HG03025 (cell line): ENCODE data around the gene CASP10.

Experiments used
- ATAC-seq: cut with Tn5 transposase; IDR thresholded peaks from one replicate; pipeline ENCODE4 v1.9.1; 2021; ENCODE audit warnings: mild to moderate bottlenecking, moderate library complexity; ENCODE audit not compliant: unreplicated experiment, low FRiP score

CASP10 gene

DNA sequence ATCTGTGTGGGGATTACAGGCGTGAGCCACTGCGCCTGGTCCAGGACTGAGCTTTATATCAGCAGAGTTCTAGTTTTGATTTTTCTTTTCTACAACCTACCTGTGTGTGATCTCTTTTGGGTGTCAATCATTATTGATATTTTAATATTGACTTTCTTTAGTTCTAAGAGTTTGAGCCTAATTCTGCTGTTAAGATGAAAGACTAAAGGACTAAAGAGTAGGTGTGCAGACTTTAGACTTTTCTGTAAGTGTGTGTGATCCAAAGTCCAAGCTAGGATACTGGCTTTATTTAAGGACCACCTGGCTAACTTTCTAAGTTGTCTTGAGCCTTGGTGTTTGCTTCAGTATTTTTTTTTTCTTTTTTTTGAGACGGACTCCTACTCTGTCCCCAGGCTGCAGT, 12.4 kb downstream of the CASP10 start:
- ATAC-seq = no peak

GRCh38 chr2:201196003-201196402, 13.1 kb downstream of the CASP10 start:
- no peak for ATAC-seq

DNA sequence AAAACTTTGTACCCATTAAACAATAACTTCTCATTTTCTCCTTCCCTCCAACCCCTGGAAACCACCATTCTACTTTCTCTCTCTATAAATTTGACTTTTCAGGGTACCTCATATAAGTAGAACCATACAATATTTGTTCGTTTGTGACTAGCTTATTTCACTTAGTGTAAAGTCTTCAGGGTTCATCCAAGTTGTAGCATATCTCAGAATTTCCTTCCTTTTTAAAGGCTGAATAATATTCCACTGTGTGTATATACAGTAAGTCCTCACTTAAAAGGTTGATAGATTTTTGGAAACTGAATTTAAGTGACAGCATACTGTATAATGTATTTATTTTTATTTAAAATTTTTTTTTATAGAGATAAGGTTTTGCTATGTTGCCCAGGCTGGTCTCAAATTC, 13.9 kb downstream of the CASP10 start:
- ATAC-seq = no peak

- no peak for ATAC-seq
These were observed 14.8 kb downstream of the CASP10 start for GRCh38 chr2:201197781-201198180.

DNA sequence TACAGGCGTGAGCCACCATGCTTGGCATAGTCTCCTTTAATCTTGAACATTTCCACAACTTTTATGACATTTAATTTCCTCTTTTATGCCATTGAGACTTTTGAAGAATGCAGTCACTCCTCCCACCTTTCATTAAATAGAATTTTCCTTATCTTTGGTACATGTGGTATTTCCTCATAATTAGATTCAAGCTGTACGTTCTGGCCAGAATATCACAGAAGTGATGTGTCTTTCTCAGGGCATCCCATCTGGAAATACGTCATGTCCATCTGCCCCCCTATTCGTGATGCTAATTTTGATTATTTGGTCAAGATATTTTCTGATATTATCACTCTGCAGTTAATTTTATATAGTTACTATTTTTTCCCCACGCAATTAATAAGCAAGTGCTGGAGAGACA, 16.9 kb downstream of the CASP10 start:
- no peak for ATAC-seq

GRCh38 chr2:201200345-201200744, 17.4 kb downstream of the CASP10 start:
- no peak for ATAC-seq

DNA sequence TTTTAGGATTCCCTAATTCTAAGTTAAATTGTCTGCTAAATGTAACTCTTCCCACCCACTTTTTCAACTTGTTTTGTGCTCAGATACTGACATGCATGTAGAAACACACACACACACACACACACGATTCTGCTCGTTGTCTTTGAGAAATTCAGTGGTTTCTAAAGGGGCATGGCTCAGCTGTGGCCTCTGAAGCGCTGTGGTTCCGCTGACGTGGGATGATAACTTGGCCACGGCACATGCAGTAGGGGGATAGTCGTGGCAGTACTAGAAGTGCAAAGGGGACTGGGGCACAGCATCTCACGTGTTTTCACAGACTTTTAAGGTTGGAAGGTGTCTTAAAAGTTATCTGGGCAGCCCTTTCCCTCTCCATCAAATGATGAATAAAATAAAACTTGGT, 18.4 kb downstream of the CASP10 start:
- no peak for ATAC-seq

GRCh38 chr2:201203916-201204654, 21.1 kb downstream of the CASP10 start:
- ATAC-seq = no peak

GRCh38 chr2:201204655-201205514, 21.9 kb downstream of the CASP10 start:
- no peak for ATAC-seq

GRCh38 chr2:201205515-201205849, 22.5 kb downstream of the CASP10 start:
- ATAC-seq = no peak

DNA sequence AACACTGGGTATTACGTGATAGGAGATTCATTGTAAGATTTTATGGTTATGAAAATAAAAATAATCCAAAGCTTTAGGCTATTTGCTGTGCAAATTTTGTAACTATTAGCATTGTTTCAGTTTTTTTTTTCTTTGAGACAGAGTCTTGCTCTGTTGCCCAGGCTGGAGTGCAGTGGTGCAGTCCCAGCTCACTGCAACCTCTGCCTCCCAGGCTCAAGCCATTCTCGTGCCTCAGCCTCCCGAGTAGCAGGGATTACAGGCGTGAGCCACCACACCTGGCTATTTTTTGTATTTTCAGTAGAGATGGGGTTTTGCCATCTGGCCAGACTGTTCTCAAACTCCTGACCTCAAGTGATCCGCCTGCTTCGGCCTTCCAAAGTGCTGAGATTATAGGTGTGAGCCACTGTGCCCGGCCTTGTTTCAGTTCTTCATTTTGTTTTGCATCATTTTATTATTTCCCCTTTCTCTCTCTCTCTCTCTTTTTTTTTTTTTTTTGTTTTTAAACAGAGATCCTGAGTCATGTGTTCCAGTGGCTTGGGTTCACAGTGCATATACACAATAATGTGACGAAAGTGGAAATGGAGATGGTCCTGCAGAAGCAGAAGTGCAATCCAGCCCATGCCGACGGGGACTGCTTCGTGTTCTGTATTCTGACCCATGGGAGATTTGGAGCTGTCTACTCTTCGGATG, 25.8 kb downstream of the CASP10 start:
- ATAC-seq = peak; percentile 66

DNA sequence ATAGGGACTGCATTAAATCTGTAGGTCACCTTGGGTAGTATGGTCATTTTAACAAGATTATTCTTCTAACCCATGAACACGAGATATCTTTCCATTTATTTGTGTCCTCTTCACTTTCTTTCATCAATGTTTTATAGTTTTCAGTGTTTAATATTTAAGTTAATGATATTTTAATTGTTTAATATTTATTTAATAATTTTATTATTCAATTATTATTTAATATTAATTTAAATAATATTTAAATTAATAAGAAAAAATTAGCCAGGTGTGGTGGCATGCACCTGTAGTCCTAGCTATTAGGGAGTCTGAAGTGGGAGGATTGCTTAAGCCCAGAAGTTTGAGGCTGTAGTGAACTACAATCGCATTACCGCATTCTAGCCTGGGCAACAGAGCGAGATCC, 33.0 kb downstream of the CASP10 start:
- ATAC-seq = no peak

DNA sequence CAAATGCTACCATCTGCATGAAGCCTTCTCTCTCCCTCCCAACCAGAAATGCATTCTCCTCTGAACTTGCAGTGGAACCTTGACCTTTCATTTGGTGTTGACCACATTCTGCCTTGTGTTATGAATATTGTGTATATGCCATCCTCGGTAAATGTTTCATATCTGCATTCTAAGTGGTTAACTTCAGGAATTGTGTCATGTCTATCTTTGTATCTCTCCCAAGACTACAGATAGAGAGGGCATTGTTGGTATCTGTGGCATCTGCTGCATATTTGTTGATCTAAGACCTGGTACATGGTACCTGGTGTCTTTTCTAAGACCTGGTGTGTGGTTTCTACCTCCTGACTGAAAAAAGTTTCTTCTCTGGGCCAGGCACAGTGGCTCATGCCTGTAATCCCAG, 34.0 kb downstream of the CASP10 start:
- ATAC-seq = no peak

DNA sequence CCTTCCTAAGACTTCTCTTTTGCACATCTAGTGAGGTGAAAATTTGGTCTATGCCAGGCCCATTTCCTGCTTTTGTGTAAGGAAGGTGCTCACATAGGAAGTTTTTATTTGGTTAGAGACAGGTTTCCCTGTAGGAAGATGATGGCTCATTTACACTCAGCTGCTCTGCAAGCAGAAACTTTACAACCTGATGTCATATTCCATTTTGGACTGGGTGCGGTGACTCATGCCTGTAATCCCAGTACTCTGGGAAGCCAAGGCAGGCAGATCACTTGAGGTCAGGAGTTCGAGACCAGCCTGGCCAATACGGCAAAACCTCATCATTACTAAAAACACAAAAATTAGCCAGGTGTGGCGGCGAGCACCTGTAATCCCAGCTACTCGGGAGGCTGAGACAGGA, 35.8 kb downstream of the CASP10 start:
- no peak for ATAC-seq

DNA sequence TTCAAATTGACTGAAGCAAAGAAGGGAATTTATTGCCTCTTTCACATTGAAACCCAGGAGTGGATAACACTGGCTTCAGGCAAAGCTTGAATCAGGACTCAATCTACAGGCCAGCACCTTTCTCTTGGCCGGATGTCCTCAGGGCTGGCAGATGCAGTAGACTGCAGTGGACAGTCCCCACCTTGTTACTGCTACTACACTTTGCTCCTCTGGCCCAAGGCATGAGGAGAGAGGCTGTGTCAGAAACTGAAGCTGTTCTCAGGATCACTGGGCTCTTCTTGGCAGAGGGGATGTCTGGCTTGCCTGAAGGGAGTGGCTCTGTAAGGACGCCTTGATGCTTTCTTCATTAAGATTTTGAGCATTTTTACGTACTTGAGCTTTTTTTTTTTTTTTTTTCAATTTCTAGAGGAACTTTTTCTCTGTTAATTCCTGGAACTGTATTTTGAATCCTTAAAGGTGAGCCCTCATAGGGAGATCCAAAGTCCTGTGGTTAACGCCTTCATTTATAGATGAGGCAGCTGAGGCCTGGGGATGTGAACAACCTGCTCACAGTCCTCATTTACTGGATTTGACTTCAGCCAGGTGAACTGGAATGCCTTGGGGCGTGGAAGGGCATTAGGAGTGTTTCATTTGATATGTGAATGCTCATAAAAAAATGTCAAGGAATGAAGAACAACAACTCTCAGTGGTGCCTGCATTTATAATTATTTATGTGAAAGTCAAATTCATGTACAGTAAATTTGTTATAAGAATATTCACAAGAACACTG, 36.6 kb downstream of the CASP10 start:
- ATAC-seq = no peak

- no peak for ATAC-seq
These were observed 37.2 kb downstream of the CASP10 start for GRCh38 chr2:201220102-201220570.

DNA sequence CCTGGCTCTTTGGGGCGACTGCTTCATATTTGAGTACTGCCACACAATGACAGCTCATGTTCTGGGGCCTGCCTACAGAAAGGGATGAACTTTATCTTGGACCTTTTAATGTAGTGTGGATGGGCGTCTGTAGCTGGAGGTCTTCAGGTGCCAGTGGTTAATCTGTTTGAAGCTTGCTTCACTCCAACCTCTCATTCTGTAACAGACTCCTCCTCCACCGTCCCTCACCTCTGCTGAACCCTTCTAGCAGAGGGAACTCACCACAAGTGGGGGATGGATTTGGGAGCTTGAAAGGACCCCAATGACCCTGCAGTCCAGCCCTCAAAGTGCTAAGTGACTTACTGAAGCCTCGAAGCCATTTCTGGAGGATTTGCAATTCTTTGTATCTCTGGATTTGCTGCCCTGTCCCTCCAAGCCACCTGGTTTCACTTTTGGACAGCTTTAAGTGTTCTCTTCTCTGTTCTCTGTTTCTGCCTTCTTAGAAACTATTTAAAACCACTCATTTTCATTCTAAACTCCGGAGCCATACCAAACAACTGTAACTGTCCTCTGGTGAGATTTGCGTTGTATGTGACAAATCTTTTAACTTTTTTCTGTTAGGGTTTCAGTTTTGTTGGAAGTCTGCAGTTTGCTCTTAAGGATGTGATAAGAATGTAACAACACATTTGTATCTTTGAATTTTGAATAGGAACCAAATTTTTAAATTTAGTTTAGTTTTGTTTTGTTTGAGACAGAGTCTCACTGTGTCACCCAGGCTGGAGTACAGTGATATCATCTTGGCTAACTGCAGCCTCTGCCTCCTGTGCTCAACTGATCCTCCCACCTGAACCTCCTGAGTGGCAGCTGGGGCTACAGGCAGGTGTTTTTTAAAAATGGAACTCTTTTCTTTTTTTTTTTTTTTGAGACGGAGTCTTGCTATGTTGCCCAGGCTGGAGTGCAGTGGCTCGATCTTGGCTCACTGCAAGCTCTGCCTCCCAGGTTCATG, 40.4 kb downstream of the CASP10 start:
- ATAC-seq = peak; percentile 95

GRCh38 chr2:201228271-201228911, 45.5 kb downstream of the CASP10 start:
- no peak for ATAC-seq

DNA sequence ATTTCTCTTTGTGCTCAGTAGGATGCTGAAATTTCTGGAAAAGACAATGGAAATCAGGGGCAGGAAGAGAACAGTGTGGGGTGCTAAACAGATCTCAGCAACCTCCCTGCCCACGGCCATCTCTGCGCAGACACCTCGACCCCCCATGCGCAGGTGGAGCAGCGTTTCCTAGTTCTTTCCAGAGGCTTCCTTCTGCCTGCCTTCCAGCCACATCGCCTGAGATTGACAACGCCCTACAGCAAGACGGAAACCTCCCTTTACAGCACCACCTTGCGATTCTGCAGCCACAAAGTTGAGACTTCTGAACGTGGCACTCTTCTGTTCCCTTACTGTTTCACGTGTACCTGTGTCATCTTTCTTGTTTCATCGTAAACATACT, 46.0 kb downstream of the CASP10 start:
- ATAC-seq = no peak
